ENCODE measurements around the gene COL15A1.

COL15A1 gene

GRCh38 chr9:99015448-99015847 is 71.7 kb downstream of the COL15A1 start:
- DNase-seq (ENCODE audit: low read depth, low spot score) = no peak
- no peak for TF ChIP-seq CTCF (IDR thresholded peaks at IDR 0.05; ENCODE audit: low read depth, low read length)
- in situ Hi-C loops (cut with HindIII; ENCODE audit: low sequenced_read_pairs) = loop anchor here (25.0 kb wide), 1 partner anchor 122 kb away; no protein-coding TSS in a partner anchor
- H3K4me3 ChIP-seq (ENCODE audit: low read depth, low read length) = no peak overlapping the region

- no peak overlapping the region for H3K4me3 ChIP-seq (ENCODE audit: low read depth, low read length)
- in situ Hi-C loops (cut with HindIII; ENCODE audit: low sequenced_read_pairs) = loop anchor here (25.0 kb wide), 1 partner anchor 121 kb away; no protein-coding TSS in a partner anchor
- DNase-seq (ENCODE audit: low read depth, low spot score) = no peak
- TF ChIP-seq CTCF (IDR thresholded peaks at IDR 0.05; ENCODE audit: low read depth, low read length) = no peak
Measured at GRCh38 chr9:99015890-99016289, 72.2 kb downstream of the COL15A1 start.

GRCh38 chr9:99016681-99017387 is 73.1 kb downstream of the COL15A1 start:
- DNase-seq (ENCODE audit: low read depth, low spot score) = no peak
- no peak overlapping the region for H3K4me3 ChIP-seq (ENCODE audit: low read depth, low read length)
- in situ Hi-C loops (cut with HindIII; ENCODE audit: low sequenced_read_pairs) = loop anchor here (25.0 kb wide), 1 partner anchor 120 kb away; no protein-coding TSS in a partner anchor
- TF ChIP-seq CTCF (IDR thresholded peaks at IDR 0.05; ENCODE audit: low read depth, low read length) = no peak

- DNase-seq (ENCODE audit: low read depth, low spot score) = no peak
- no peak for TF ChIP-seq CTCF (IDR thresholded peaks at IDR 0.05; ENCODE audit: low read depth, low read length)
- no peak overlapping the region for H3K4me3 ChIP-seq (ENCODE audit: low read depth, low read length)
- in situ Hi-C loops (cut with HindIII; ENCODE audit: low sequenced_read_pairs) = loop anchor here (25.0 kb wide), 1 partner anchor 119 kb away; no protein-coding TSS in a partner anchor
Measured at GRCh38 chr9:99018653-99019052, 74.9 kb downstream of the COL15A1 start.

GRCh38 chr9:99019510-99020331 is 76.0 kb downstream of the COL15A1 start:
- no peak overlapping the region for H3K4me3 ChIP-seq (ENCODE audit: low read depth, low read length)
- DNase-seq (ENCODE audit: low read depth, low spot score) = peak; percentile 96
- in situ Hi-C loops (cut with HindIII; ENCODE audit: low sequenced_read_pairs) = loop anchor here (25.0 kb wide), 1 partner anchor 118 kb away; no protein-coding TSS in a partner anchor
- TF ChIP-seq CTCF (IDR thresholded peaks at IDR 0.05; ENCODE audit: low read depth, low read length) = no peak

GRCh38 chr9:99020786-99021436 is 77.2 kb downstream of the COL15A1 start:
- no peak for TF ChIP-seq CTCF (IDR thresholded peaks at IDR 0.05; ENCODE audit: low read depth, low read length)
- in situ Hi-C loops (cut with HindIII; ENCODE audit: low sequenced_read_pairs) = loop anchor here (25.0 kb wide), 1 partner anchor 116 kb away; no protein-coding TSS in a partner anchor
- DNase-seq (ENCODE audit: low read depth, low spot score) = no peak
- H3K4me3 ChIP-seq (ENCODE audit: low read depth, low read length) = no peak overlapping the region
